Psoas muscle (tissue), 8 donors: ENCODE measurements around the gene AGPAT4. TPM values are rescaled to one million over a fixed set of nuclear protein-coding genes. Genes with fewer than 3 reads are reported as not detected.

Experiments
- ATAC-seq, 4 donors: fragments of 200-7000 bp; cut with Tn5 transposase; one replicate each; pipeline ENCODE4 v1.9.1; 2020; ENCODE audit warnings: moderate library complexity in 3 of 4, mild to moderate bottlenecking in 2 of 4
- DNase-seq, 2 donors: peaks; one replicate each; pipeline ENCODE4 v3.0.0-alpha.2; 2020
- H3K27ac ChIP-seq: fragments of 200-600 bp; one replicate; pipeline ENCODE4 v1.8.0; 2022
- H3K27me3 ChIP-seq, 3 donors: fragments of 200-600 bp in 1 of 3; one replicate each; pipeline versions ENCODE4 v1.6.1 to v1.8.0; 2013 to 2022; ENCODE audit warnings: low read length in 2 of 3, mild to moderate bottlenecking in 2 of 3, moderate library complexity in 1 of 3; ENCODE audit not compliant: insufficient read depth in 3 of 3
- H3K36me3 ChIP-seq, 2 donors: fragments of 200-600 bp in 1 of 2; one replicate each; pipeline versions ENCODE4 v1.6.1 to v1.8.0; 2013 to 2022; ENCODE audit warnings: low read depth in 1 of 2, mild to moderate bottlenecking in 1 of 2, moderate library complexity in 1 of 2; ENCODE audit not compliant: insufficient read depth in 1 of 2
- H3K4me1 ChIP-seq: fragments of 200-600 bp; one replicate; pipeline ENCODE4 v1.8.0; 2022
- H3K4me3 ChIP-seq: fragments of 200-600 bp; one replicate; pipeline ENCODE4 v1.8.0; 2022; ENCODE audit warnings: mild to moderate bottlenecking
- H3K9me3 ChIP-seq: fragments of 200-600 bp; one replicate; pipeline ENCODE4 v1.8.0; 2022
- WGBS, 3 donors: extraction: QIAGEN DNeasy Blood & Tissue Kit; methylation state at CpG; one replicate each; pipeline versions ENCODE4 v1.1.6 to v1.1.7; 2013; 5-methylcytosine and 5-hydroxymethylcytosine counted together
- intact Hi-C, 2 donors: fragments of 100-400 bp; cut with DNase I; formaldehyde crosslinking; loops; one replicate each; pipeline versions ENCODE4 v1.11.0 to v1.14.2; 2022
- polyA plus RNA-seq, 3 donors: library from polyadenylated mRNA; stranded (reverse); fragments of 200-250 nt; gene quantifications; one replicate each; pipeline ENCODE4 v1.2.3, GENCODE V29; 2013
- total RNA-seq, 4 donors: library from RNA; stranded (reverse); fragmentation: NEBNext Ultra II Directional in 2 of 4; extraction: Animal tissue kit (Norgen Biotek cat#: 25700) in 2 of 4; gene quantifications; one replicate each; pipeline versions ENCODE4 v1.2.1 to v1.2.4, GENCODE V29; 2021 to 2023
- TF ChIP-seq, protein P1 (sequence below): fragments of 200-600 bp; IDR thresholded peaks from one replicate; pipeline ENCODE4 v1.8.0; 2022; ENCODE audit warnings: antibody characterized with exemption
- donor health status: healthy with polysubstance abuse.
- donor health status: DM: no; HTN: no; CAD: no; lungs with moderate emphysema.
- donor health status: Bipolar disorder and iron deficiency.
- donor health status: healthy.
- donor health status: DM: yes; HTN: yes; CAD: no.
- donor health status: DM: no; HTN: no; CAD: no.
- donor health status: DM: no; HTN: no; CAD: no.
- donor health status: DM: yes; HTN: yes; CAD: no.

Gene AGPAT4
- total and polyA plus RNA-seq, 7 donors, result 0.18 to 1.7 (median 0.59) TPM

- no peak overlapping the region for H3K27ac ChIP-seq
- no peak for ATAC-seq
- TF ChIP-seq, protein P1, sequence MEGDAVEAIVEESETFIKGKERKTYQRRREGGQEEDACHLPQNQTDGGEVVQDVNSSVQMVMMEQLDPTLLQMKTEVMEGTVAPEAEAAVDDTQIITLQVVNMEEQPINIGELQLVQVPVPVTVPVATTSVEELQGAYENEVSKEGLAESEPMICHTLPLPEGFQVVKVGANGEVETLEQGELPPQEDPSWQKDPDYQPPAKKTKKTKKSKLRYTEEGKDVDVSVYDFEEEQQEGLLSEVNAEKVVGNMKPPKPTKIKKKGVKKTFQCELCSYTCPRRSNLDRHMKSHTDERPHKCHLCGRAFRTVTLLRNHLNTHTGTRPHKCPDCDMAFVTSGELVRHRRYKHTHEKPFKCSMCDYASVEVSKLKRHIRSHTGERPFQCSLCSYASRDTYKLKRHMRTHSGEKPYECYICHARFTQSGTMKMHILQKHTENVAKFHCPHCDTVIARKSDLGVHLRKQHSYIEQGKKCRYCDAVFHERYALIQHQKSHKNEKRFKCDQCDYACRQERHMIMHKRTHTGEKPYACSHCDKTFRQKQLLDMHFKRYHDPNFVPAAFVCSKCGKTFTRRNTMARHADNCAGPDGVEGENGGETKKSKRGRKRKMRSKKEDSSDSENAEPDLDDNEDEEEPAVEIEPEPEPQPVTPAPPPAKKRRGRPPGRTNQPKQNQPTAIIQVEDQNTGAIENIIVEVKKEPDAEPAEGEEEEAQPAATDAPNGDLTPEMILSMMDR, result no peak
- no peak for DNase-seq
- no peaks in the 10 kb centered on the region for H3K27me3 ChIP-seq
- no peaks in the 10 kb centered on the region for H3K36me3 ChIP-seq
- intact Hi-C loops, result no loop called here
- no peaks in the 10 kb centered on the region for H3K9me3 ChIP-seq
- no peak overlapping the region for H3K4me3 ChIP-seq
- no peaks in the 10 kb centered on the region for H3K4me1 ChIP-seq
- 94 to 96% (median 95%) methylated on average over 4 of the region's 4 CpGs for WGBS, 3 donors
Observed at GRCh38 chr6:161195386-161195785, 78.5 kb downstream of the AGPAT4 start.

GRCh38 chr6:161194374-161194773 is 79.5 kb downstream of the AGPAT4 start:
- no peaks in the 10 kb centered on the region for H3K4me1 ChIP-seq
- TF ChIP-seq, protein P1, result no peak
- no peak for ATAC-seq
- 95 to 99% (median 97%) methylated on average over 4 of the region's 4 CpGs for WGBS, 3 donors
- no peak overlapping the region for H3K4me3 ChIP-seq
- H3K36me3 ChIP-seq, result no peaks in the 10 kb centered on the region
- H3K27me3 ChIP-seq, result no peaks in the 10 kb centered on the region
- intact Hi-C loops, result no loop called here
- no peaks in the 10 kb centered on the region for H3K9me3 ChIP-seq
- H3K27ac ChIP-seq, result no peak overlapping the region
- DNase-seq, result no peak

GRCh38 chr6:161192636-161193411 is 81.0 kb downstream of the AGPAT4 start:
- Histone ChIP-seq H3K4me1 (no peaks in the 10 kb centered on the region), H3K4me3 (no peak overlapping the region), H3K9me3 (no peaks in the 10 kb centered on the region), H3K36me3 (no peaks in the 10 kb centered on the region), H3K27ac (no peak overlapping the region), H3K27me3 (no peaks in the 10 kb centered on the region)
- intact Hi-C loops, result no loop called here
- WGBS, 3 donors, result 92 to 99% (median 97%) methylated on average over 5 of the region's 5 CpGs
- no peak for ATAC-seq
- no peak for DNase-seq
- TF ChIP-seq, protein P1, result no peak

DNA sequence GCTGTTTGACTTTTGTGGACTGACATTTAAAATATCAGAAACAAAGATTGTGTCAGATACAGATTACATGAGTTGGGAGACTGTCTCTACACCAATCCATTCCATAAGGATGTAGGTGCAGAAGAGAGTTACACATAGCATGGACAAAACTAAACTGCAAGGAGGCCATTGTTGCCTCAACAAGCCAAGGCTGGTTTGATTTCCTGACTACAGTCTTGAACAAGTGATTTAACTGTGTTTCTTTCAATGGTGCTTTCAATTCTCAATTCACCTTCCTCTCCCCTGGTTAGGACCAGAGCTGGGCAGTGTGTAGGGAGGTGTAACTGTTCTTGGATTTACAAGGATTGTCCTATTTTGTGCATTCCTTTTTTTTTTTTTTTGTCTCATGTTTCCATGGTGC is 82.2 kb downstream of the AGPAT4 start:
- TF ChIP-seq, protein P1, result no peak
- Histone ChIP-seq H3K4me1 (no peaks in the 10 kb centered on the region), H3K9me3 (no peaks in the 10 kb centered on the region), H3K4me3 (no peak overlapping the region), H3K27ac (no peak overlapping the region), H3K36me3 (no peaks in the 10 kb centered on the region), H3K27me3 (no peaks in the 10 kb centered on the region)
- DNase-seq (no peak), ATAC-seq (no peak)
- intact Hi-C loops, result no loop called here

GRCh38 chr6:161191007-161191406 is 82.9 kb downstream of the AGPAT4 start:
- 88 to 93% (median 90%) methylated on average over 2 of the region's 2 CpGs for WGBS, 3 donors
- Histone ChIP-seq H3K4me3 (no peak overlapping the region), H3K36me3 (no peaks in the 10 kb centered on the region), H3K9me3 (no peaks in the 10 kb centered on the region), H3K27ac (no peak overlapping the region), H3K4me1 (no peaks in the 10 kb centered on the region), H3K27me3 (no peaks in the 10 kb centered on the region)
- TF ChIP-seq, protein P1, result no peak
- intact Hi-C loops, result no loop called here
- no peak for ATAC-seq
- no peak for DNase-seq
